ENCODE data around the gene SRL.
"Not testable (repeated sequence)": the region's sequence is repeated elsewhere in the genome, so short reads cannot be mapped to it uniquely, and the experiment has no call there.

The SRL gene

DNA sequence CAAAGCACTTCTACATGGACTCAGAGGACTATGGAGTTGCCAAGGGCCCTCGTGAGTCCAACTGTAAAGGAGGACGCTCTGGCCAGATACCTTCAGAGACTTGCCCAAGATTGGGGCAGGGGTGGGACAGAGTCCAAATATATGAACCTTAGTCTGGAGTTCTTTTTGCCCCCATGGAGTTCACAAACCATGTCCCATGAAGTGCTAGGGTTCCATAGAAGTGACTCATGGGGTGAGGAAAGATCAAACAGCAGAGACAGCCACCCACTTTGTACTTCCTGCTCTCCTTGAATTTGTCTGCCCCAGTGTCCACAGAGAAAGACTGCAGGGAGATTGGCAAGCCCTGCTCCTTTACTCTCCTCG is 29.0 kb downstream of the SRL start:
- no peak overlapping the region for H3K4me3 ChIP-seq
- TF ChIP-seq FOXP2 (optimal IDR thresholded peaks at IDR 0.05; ENCODE audit: control extremely low read depth, extremely low read length, insufficient read depth), result no peak
- TF ChIP-seq EZH2 (IDR thresholded peaks at IDR 0.05), result no peak
- no peak for TF ChIP-seq POLR2AphosphoS5 (IDR thresholded peaks at IDR 0.05; ENCODE audit: borderline replicate concordance, low read depth, low read length)
- no peak overlapping the region for H3K9ac ChIP-seq (ENCODE audit: insufficient read length)
- DNase-seq (ENCODE audit: low read depth, low spot score), result no peak
- no peaks in the 10 kb centered on the region for H3K9me3 ChIP-seq (ENCODE audit: low read depth, low read length)
- no peaks in the 10 kb centered on the region for H3K36me3 ChIP-seq (ENCODE audit: insufficient read depth, low read length)
- H3K27ac ChIP-seq, result no peak overlapping the region

DNA sequence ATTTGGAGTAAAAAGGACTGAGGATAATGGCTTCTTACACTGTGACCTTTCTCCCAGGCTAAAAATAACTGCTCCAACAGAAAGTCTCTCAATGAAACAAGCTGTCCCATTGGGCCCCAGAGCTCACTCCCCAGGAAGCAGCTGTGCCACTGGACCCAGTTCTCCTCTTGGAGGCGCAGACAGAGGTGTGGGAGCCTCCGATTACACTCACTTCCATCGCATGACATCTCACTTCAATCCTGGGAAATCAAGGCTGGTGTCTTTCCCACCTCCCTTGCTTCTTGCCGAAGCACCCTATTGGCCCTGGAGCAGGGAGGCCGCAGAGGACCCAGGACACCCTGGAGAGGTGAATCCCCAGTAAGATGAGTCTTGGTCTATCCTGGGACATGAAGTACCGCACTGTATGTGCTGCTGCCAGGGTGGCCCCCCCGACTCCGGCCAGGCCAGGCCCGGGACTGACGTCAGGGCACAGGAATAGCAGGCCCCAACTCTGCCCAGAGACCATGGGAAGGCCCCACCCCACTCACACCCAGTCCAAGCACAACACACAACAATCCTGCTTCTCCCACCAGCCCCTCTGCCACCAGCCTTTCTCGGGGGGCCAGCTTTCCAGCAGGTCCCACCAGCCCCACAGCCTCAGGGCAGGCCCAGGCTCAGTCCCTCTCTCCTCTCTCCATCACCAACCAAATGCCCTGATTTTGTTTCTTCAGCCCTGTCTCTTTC is 29.5 kb downstream of the SRL start:
- TF ChIP-seq POLR2AphosphoS5 (IDR thresholded peaks at IDR 0.05; ENCODE audit: borderline replicate concordance, low read depth, low read length) (no peak), FOXP2 (optimal IDR thresholded peaks at IDR 0.05; ENCODE audit: control extremely low read depth, extremely low read length, insufficient read depth) (no peak), EZH2 (IDR thresholded peaks at IDR 0.05) (no peak)
- Histone ChIP-seq H3K9me3 (ENCODE audit: low read depth, low read length) (no peaks in the 10 kb centered on the region), H3K36me3 (ENCODE audit: insufficient read depth, low read length) (no peaks in the 10 kb centered on the region), H3K9ac (ENCODE audit: insufficient read length) (no peak overlapping the region), H3K4me3 (no peak overlapping the region), H3K27ac (no peak overlapping the region)
- no peak for DNase-seq (ENCODE audit: low read depth, low spot score)

DNA sequence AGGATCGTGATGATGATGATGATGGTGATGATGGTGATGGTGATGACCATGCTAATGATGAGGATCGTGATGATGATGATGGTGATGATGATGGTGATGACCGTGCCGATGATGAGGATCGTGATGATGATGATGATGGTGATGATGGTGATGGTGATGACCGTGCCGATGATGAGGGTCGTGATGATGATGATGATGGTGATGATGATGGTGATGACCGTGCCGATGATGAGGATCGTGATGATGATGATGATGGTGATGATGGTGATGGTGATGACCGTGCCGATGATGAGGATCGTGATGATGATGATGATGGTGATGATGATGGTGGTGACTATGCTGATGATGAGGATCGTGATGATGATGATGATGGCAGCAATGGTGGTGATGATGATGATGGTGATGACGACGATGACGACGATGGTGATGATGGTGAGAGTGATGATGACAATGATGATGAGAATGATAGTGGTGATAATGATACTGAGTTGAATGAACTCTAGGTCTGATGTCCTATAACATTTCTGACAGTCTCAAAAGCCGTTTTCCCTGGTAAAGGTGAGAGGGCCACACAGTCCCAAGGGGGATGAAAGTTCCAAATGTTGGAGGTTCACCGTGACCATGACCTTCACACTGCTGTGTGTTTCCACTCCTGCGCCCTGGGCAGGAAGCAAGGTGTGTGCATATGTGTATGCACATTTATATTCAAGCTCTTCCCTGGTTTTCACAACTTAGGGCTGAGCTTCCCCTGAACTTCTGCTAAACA is 30.3 kb downstream of the SRL start:
- H3K9me3 ChIP-seq (ENCODE audit: low read depth, low read length); H3K9ac ChIP-seq (ENCODE audit: insufficient read length); DNase-seq (ENCODE audit: low read depth, low spot score); H3K4me3 ChIP-seq; H3K27ac ChIP-seq; H3K36me3 ChIP-seq (ENCODE audit: insufficient read depth, low read length): not testable (repeated sequence)

DNA sequence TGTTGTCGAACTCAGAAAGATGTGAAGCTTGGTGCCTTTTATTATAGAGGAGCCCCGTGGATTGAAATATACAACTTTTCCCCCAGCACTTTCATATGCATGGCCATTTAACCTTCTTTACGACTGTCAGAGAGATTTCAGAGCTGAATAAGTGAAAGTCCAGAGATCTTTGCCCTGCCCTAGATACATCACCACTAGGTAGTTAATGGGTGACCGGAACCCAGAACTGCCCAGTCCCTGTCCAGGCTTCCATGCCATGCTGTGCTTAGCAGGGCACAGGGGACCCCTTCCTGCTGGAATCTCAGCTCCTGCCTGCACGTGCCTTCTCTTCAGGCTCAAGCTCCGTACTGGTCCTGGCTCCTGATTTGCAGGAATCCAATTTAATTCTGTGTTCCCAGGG is 32.2 kb downstream of the SRL start:
- H3K36me3 ChIP-seq (ENCODE audit: insufficient read depth, low read length), result no peaks in the 10 kb centered on the region
- no peaks in the 10 kb centered on the region for H3K9me3 ChIP-seq (ENCODE audit: low read depth, low read length)
- TF ChIP-seq FOXP2 (optimal IDR thresholded peaks at IDR 0.05; ENCODE audit: control extremely low read depth, extremely low read length, insufficient read depth) (no peak), POLR2AphosphoS5 (IDR thresholded peaks at IDR 0.05; ENCODE audit: borderline replicate concordance, low read depth, low read length) (no peak), EZH2 (IDR thresholded peaks at IDR 0.05) (no peak)
- H3K9ac ChIP-seq (ENCODE audit: insufficient read length), result no peak overlapping the region
- DNase-seq (ENCODE audit: low read depth, low spot score), result no peak
- H3K4me3 ChIP-seq, result no peak overlapping the region
- H3K27ac ChIP-seq, result no peak overlapping the region

DNA sequence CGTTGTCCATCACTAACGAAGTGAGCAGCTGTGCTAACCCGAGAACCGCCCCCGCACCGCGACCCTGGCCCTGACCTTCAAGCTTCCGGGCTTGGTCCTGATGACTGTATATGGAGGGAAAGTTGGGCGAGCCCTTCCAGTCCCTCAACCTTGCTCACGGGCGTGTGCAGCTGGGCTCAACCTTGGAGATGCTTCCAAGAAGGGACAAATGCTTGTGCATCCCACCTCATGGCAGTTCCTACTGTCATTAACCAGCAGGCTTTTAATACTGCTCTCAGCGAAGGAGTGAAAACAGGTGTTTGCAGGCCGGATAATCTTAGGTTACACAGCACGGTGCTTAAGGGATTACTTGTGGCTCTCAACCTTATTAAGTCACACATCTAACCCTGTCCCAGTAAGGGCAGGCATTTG is 33.5 kb downstream of the SRL start:
- no peak overlapping the region for H3K4me3 ChIP-seq
- no peak overlapping the region for H3K9ac ChIP-seq (ENCODE audit: insufficient read length)
- H3K36me3 ChIP-seq (ENCODE audit: insufficient read depth, low read length), result no peaks in the 10 kb centered on the region
- DNase-seq (ENCODE audit: low read depth, low spot score), result no peak
- TF ChIP-seq FOXP2 (optimal IDR thresholded peaks at IDR 0.05; ENCODE audit: control extremely low read depth, extremely low read length, insufficient read depth) (no peak), POLR2AphosphoS5 (IDR thresholded peaks at IDR 0.05; ENCODE audit: borderline replicate concordance, low read depth, low read length) (no peak), EZH2 (IDR thresholded peaks at IDR 0.05) (no peak)
- H3K27ac ChIP-seq, result no peak overlapping the region
- no peaks in the 10 kb centered on the region for H3K9me3 ChIP-seq (ENCODE audit: low read depth, low read length)

DNA sequence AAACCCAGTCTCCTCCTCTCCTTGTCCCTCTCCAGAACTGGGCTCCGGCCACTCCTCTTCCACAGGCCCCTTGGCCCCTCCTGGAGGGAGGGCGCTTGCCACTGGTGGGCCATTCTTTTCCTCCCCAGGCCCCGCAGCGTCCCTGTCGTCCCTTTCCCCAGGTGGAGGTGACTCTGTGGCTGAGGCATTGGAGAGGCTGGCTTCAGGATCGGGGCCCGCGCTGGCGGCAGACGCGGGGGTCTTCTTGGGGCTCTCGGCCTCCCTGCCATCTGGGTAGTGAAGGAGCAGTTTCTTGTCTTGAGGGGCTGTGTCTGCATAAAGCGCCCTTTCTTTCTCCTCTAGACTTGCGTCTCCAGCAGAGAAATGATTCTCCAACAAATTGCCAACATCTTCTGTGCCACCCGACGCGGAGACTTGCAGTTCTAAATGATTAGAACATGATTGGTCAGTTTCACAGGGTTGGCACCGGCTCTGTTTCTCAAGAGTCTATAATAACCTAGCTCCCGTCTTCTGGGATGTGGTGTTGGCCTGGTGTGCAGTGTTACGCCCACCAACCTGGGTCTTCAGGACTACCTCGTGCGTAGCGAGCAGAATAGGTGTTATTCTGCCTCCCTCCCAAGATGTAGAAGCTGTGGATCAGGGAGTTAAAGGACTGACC is 34.1 kb downstream of the SRL start:
- no peak for TF ChIP-seq EZH2 (IDR thresholded peaks at IDR 0.05)
- no peak for TF ChIP-seq POLR2AphosphoS5 (IDR thresholded peaks at IDR 0.05; ENCODE audit: borderline replicate concordance, low read depth, low read length)
- no peak for TF ChIP-seq FOXP2 (optimal IDR thresholded peaks at IDR 0.05; ENCODE audit: control extremely low read depth, extremely low read length, insufficient read depth)
- no peak for DNase-seq (ENCODE audit: low read depth, low spot score)
- no peaks in the 10 kb centered on the region for H3K9me3 ChIP-seq (ENCODE audit: low read depth, low read length)
- no peaks in the 10 kb centered on the region for H3K36me3 ChIP-seq (ENCODE audit: insufficient read depth, low read length)
- H3K27ac ChIP-seq, result no peak overlapping the region
- no peak overlapping the region for H3K9ac ChIP-seq (ENCODE audit: insufficient read length)
- no peak overlapping the region for H3K4me3 ChIP-seq

DNA sequence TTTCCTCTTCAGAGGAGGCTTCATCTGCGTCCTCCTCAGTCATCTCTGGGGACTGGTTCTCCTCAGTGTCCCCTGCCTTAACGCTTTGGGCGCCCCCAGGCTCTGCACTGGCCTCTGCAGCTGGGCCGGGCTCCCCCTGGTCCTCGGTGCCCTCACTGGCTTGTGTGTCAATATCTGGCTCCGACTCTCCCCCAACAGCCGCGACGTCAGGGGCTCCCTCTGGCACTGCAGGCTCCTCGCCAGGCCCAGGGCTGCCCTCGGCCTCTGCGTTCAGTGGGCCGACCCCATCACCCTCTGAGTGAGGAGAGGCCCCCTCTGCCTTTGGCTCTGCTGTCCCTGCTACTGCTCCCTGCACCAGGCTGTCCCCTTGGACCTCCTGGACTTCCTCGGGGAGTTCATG is 34.7 kb downstream of the SRL start:
- TF ChIP-seq FOXP2 (optimal IDR thresholded peaks at IDR 0.05; ENCODE audit: control extremely low read depth, extremely low read length, insufficient read depth) (no peak), POLR2AphosphoS5 (IDR thresholded peaks at IDR 0.05; ENCODE audit: borderline replicate concordance, low read depth, low read length) (no peak), EZH2 (IDR thresholded peaks at IDR 0.05) (no peak)
- Histone ChIP-seq H3K4me3 (no peak overlapping the region), H3K9ac (ENCODE audit: insufficient read length) (no peak overlapping the region), H3K36me3 (ENCODE audit: insufficient read depth, low read length) (no peaks in the 10 kb centered on the region), H3K27ac (no peak overlapping the region), H3K9me3 (ENCODE audit: low read depth, low read length) (no peaks in the 10 kb centered on the region)
- DNase-seq (ENCODE audit: low read depth, low spot score), result no peak

DNA sequence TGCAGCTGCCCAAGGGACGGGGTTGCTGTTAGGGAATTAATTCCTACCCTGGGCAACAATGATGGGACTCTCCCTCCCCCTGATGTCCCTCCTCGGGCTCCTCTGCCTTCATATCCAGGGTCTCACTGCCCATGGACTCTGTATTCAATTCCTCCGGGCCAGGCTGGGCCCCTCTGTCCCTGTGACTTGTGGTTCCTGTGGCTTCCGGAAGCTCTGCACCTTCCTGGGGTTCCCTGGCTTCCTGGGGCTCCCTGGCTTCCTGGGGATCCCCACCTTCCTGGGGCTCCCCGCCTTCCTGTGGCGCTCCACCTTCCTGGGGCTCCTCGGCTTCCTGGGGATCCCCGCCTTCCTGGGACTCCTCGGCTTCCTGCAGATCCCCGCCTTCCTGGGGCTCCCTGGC is 35.2 kb downstream of the SRL start:
- DNase-seq (ENCODE audit: low read depth, low spot score), result no peak
- Histone ChIP-seq H3K4me3 (no peak overlapping the region), H3K27ac (no peak overlapping the region), H3K9ac (ENCODE audit: insufficient read length) (no peak overlapping the region), H3K9me3 (ENCODE audit: low read depth, low read length) (no peaks in the 10 kb centered on the region), H3K36me3 (ENCODE audit: insufficient read depth, low read length) (no peaks in the 10 kb centered on the region)
- no peak for TF ChIP-seq FOXP2 (optimal IDR thresholded peaks at IDR 0.05; ENCODE audit: control extremely low read depth, extremely low read length, insufficient read depth)
- no peak for TF ChIP-seq EZH2 (IDR thresholded peaks at IDR 0.05)
- TF ChIP-seq POLR2AphosphoS5 (IDR thresholded peaks at IDR 0.05; ENCODE audit: borderline replicate concordance, low read depth, low read length), result no peak
